GM19438 (cell line): Measurements from ENCODE around the gene L3MBTL4.
"Not testable (repeated sequence)": the region's sequence is repeated elsewhere in the genome, so short reads cannot be mapped to it uniquely, and the experiment has no call there.

Experiments
- ATAC-seq: cut with Tn5 transposase; IDR thresholded peaks from one replicate; pipeline ENCODE4 v1.9.1; 2021; ENCODE audit warnings: low read depth; ENCODE audit not compliant: unreplicated experiment

Gene L3MBTL4

DNA sequence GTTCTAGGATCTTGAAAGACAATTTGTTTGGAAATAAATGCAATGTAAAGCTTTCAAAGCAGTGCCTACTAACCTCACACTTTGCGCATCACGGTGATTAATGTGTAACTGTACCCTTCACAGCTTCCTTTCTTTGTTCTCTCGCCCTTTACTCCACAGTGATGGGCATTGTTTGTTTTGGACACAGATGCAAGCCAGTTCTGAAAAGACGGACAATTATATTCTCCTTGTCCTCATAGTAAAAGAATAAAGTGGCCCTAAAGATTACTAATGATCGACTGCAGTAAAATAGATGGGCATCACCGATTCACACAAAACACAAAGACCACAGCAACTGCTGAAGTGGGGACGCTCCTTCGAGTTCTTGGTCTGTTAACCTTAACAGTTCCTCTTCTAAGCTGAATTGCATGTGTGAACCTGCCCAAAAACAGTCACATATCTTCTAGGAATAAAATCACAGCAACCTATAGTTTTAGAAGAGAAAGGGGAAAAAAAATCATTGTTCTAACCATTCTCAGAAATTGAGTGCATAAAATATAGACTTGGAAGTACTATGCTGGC is 7.7 kb downstream of the L3MBTL4 start:
- no peak for ATAC-seq

DNA sequence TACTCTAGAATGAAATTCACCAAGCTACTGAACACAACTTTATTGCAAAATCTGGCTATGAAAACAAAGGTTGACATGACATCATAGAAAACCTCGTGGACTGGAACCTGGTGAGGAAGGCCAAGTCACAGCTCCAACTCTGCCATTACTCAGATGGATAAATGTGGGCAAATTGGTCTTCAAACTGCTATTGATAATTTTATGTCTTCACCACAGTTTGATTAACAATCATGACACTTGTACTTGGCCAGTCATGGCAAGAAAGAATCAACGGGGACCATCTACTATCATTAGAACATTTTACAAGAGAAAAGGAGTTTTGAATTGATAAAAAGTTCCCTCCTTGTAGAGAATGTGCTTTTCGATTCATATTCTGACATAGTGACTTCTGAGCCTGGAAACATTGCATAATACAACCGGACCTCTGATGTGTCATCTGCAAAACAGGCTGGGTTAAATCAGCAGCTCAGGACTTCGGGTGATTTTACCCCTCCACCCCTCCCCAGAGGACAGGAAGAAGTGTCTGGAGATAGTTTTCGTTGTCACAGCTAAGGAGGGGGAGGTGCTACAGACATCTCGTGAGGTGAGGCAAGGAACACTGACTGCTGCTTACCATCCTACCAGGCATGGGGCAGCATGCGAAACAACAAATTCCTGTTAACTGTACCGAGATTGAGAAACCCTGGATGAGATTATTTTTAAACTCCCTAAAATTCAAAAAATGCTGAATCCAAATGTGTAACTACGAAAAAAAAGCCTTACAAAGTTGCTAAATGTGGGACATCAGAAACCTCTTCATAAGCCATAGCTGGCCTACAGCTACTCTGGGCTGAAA is 8.4 kb downstream of the L3MBTL4 start:
- no peak for ATAC-seq

- no peak for ATAC-seq
Measured at GRCh38 chr18:6405237-6406074, 9.3 kb downstream of the L3MBTL4 start.

GRCh38 chr18:6404834-6405233 is 9.9 kb downstream of the L3MBTL4 start:
- ATAC-seq, result no peak

GRCh38 chr18:6401687-6402086 is 13.0 kb downstream of the L3MBTL4 start:
- ATAC-seq, result no peak

GRCh38 chr18:6399776-6400175 is 14.9 kb downstream of the L3MBTL4 start:
- ATAC-seq, result no peak

- ATAC-seq, result no peak
Measured at GRCh38 chr18:6397931-6398566, 16.7 kb downstream of the L3MBTL4 start.

DNA sequence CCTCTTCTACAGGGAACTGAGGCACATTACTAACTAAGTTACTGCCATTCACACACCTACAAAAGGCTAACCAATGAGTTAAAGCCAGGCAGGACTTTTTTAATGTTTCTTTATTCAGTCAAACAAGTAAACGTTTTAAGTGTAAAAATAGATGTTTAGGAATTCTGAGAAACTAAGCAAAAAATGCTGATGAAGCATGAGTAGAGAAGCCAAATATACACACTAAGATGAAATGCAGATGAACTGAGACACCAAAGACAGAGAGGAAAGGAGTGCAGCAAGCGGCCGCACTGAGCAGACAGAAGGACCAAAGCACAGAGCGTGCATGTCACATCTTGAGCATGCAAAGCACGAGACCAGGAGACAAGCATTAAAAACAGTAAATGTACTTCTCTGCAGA is 17.9 kb downstream of the L3MBTL4 start:
- no peak for ATAC-seq

DNA sequence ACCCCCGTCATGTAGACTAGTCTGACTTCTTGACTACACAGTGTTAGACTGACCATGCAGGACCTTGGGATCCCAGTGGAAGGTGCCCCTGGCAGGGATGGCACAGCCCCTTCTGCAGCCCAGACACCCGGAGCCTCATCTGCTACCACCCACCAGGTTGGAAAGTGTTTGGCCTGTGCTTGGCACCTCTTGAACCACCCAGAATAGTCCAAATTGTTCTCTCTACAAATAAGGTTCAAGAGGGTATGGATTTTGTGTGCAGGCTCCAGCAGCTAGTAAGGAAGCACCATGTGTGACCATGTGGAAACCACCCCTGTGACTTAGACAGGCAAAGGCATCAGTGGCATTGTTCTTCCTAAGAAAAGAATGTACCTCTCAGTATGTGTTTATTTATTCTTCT is 18.4 kb downstream of the L3MBTL4 start:
- no peak for ATAC-seq

GRCh38 chr18:6389005-6389404 is 25.7 kb downstream of the L3MBTL4 start:
- ATAC-seq, result no peak

DNA sequence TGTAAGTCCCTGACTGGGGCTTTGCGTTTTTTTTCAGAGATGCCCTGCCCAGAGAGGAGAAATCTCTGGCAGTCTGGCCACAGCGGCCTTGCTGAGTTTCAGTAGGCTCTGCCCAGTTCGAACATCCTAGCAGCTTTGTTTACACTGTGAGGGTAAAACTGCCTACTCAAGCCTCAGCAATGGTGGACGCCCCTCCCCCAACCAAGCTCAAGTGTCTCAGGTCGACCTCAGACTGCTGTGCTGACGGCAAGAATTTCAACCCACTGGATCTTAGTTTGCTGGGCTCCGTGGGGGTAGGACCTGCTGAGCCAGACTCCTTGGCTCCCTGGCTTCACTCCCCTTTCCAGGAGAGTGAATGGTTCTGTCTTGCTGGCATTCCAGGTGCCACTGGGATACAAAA is 31.7 kb downstream of the L3MBTL4 start:
- ATAC-seq, result no peak

- not testable (repeated sequence) for ATAC-seq
Measured at GRCh38 chr18:6377473-6377872, 37.2 kb downstream of the L3MBTL4 start.

GRCh38 chr18:6376433-6377229 is 38.1 kb downstream of the L3MBTL4 start:
- ATAC-seq, result no peak

DNA sequence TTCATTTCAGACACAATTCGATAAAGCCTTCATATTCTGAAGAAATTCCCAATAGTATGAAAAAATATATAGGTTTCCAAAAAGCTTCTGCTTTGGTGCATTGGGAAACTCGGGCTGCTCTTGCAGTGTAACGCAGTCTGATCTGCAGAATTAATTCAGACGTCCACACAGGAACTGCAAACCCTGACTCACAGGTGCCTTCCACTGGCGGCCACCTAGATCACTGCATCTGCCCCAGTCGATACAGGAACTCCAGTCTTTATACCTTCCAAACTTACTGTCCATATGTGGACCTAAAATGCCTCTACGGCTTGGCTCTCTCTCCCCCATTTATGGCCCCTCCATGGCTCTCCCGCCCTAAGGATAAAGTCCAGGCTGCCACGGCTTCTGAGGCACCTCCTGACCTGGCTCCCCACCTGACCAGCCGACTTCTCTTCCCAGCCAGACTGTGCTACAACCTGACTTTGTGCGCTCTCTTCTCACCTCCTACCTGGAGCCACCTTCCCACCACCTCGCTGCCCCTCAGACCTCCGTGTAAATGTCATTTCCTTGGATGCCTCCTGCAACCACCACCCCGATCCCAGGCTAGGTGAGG is 39.7 kb downstream of the L3MBTL4 start:
- ATAC-seq, result no peak

- no peak for ATAC-seq
Measured at GRCh38 chr18:6374340-6374739, 40.4 kb downstream of the L3MBTL4 start.

GRCh38 chr18:6373187-6373586 is 41.5 kb downstream of the L3MBTL4 start:
- ATAC-seq, result no peak

- no peak for ATAC-seq
Measured at GRCh38 chr18:6370886-6371635, 43.6 kb downstream of the L3MBTL4 start.

DNA sequence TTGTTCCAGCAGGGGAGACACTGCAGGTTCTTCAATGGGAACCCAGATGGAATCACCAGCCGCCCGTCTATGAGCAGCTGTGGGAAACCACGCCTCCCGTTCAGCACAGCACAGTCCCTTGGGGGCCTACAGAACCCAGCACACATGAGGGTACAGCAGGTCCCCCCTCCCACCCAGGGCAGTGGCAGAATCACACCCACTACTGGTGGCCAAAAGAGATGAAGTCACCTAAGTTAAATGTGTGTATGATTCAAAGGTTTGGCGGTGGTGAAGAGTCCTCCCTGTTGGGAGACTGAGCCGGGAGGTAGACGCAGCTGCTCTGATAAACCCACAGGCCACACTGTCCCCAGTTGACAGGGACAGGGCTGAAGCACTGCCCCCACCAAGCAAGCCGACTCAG is 44.3 kb downstream of the L3MBTL4 start:
- no peak for ATAC-seq

DNA sequence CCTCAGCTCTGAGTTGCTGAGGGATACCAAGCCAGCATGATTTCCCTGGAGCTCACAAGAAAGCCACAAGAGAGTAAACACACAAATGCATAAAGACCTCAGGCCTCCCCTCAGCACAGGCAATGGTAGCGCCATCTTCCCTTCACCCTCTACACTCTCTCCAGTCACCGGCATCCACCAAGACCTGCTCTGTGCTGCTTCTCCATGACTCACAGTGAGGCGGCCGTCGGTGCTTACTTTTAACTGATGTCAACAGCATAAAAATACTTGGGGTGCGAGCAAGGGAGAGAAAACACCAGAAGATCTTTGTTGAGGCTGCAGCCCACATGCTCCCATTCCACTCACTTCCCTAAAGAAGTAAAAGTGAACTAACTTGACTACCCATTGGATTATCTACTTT is 46.7 kb downstream of the L3MBTL4 start:
- ATAC-seq, result no peak
